ENCODE results near the gene PLXDC1.
A peak's percentile ranks its signal among the peaks of the same experiment; 100 is the strongest.
"Not testable (repeated sequence)": the region's sequence is repeated elsewhere in the genome, so short reads cannot be mapped to it uniquely, and the experiment has no call there.

Gene PLXDC1

GRCh38 chr17:39173080-39173479, 21.6 kb upstream of the PLXDC1 start:
- DNase-seq (ENCODE audit: insufficient read length, low spot score) (no peak), FAIRE-seq (no peak)
- no peak for TF ChIP-seq PAX5 (IDR thresholded peaks at IDR 0.05; ENCODE audit: insufficient read depth, low read length, severe bottlenecking)
- TF ChIP-seq SPI1 (IDR thresholded peaks at IDR 0.05; ENCODE audit: low read depth, low read length): no peak
- TF ChIP-seq POLR2A (IDR thresholded peaks at IDR 0.05; ENCODE audit: low read depth, low read length): no peak
- TF ChIP-seq POU2F2 (IDR thresholded peaks at IDR 0.05; ENCODE audit: low read depth, low read length): no peak
- no peak for TF ChIP-seq TAF1 (IDR thresholded peaks at IDR 0.05; ENCODE audit: low read depth, low read length)
- no peak for TF ChIP-seq POLR2AphosphoS5 (IDR thresholded peaks at IDR 0.05; ENCODE audit: low read depth, low read length)

DNA sequence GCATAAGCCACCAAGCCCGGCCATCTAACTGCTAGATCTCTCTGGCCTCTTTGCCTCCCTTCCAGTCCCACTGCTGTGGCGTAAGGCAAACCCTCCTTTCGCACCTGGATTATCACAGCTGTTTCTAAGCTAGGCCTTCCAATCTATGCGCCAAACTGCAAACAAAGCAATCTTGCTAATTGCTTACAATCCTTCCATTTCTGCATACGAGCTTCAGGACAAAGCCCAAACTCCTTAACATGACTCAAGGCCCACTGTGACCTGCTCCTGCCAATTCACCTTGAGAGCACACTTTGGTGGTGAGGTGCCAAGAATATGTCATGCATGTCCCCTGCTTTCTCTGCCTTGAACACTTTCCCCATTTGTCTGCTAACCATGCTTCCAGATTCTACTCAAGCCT, 20.5 kb upstream of the PLXDC1 start:
- no peak for TF ChIP-seq POLR2AphosphoS5 (IDR thresholded peaks at IDR 0.05; ENCODE audit: low read depth, low read length)
- TF ChIP-seq POU2F2 (IDR thresholded peaks at IDR 0.05; ENCODE audit: low read depth, low read length): no peak
- no peak for TF ChIP-seq PAX5 (IDR thresholded peaks at IDR 0.05; ENCODE audit: insufficient read depth, low read length, severe bottlenecking)
- no peak for TF ChIP-seq SPI1 (IDR thresholded peaks at IDR 0.05; ENCODE audit: low read depth, low read length)
- TF ChIP-seq TAF1 (IDR thresholded peaks at IDR 0.05; ENCODE audit: low read depth, low read length): no peak
- no peak for TF ChIP-seq POLR2A (IDR thresholded peaks at IDR 0.05; ENCODE audit: low read depth, low read length)
- FAIRE-seq (peak; percentile 33), DNase-seq (ENCODE audit: insufficient read length, low spot score) (no peak)

- DNase-seq (ENCODE audit: insufficient read length, low spot score) (no peak), FAIRE-seq (no peak)
These were observed 19.1 kb upstream of the PLXDC1 start for GRCh38 chr17:39170558-39170957.

DNA sequence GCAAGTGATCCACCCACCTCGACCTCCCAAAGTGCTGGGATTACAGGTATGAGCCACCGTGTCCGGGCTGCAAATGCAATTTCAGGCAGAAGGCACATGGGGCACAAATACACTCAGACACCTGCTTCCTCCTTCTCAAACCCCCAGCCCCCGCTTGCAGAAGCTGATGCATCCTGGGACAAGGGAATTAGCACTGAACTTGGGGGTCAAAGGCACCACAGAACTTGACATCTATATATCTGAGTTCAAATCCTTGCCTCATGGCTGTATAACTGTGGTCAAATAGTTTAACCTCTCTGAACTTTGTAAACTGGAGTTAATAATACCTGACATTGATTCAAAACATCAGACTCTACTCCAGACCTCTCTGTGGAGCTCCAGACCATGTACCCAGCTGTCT, 18.7 kb upstream of the PLXDC1 start:
- TF ChIP-seq TAF1 (IDR thresholded peaks at IDR 0.05; ENCODE audit: low read depth, low read length) (no peak), SPI1 (IDR thresholded peaks at IDR 0.05; ENCODE audit: low read depth, low read length) (no peak), POLR2AphosphoS5 (IDR thresholded peaks at IDR 0.05; ENCODE audit: low read depth, low read length) (no peak), POU2F2 (IDR thresholded peaks at IDR 0.05; ENCODE audit: low read depth, low read length) (no peak), POLR2A (IDR thresholded peaks at IDR 0.05; ENCODE audit: low read depth, low read length) (no peak), PAX5 (IDR thresholded peaks at IDR 0.05; ENCODE audit: insufficient read depth, low read length, severe bottlenecking) (no peak)
- FAIRE-seq: no peak
- no peak for DNase-seq (ENCODE audit: insufficient read length, low spot score)

More at GRCh38 chr17:39170558-39170957, 19.1 kb upstream of the PLXDC1 start:
- TF ChIP-seq POLR2A (IDR thresholded peaks at IDR 0.05; ENCODE audit: low read depth, low read length) (no peak), TAF1 (IDR thresholded peaks at IDR 0.05; ENCODE audit: low read depth, low read length) (no peak), POLR2AphosphoS5 (IDR thresholded peaks at IDR 0.05; ENCODE audit: low read depth, low read length) (no peak), SPI1 (IDR thresholded peaks at IDR 0.05; ENCODE audit: low read depth, low read length) (no peak), PAX5 (IDR thresholded peaks at IDR 0.05; ENCODE audit: insufficient read depth, low read length, severe bottlenecking) (no peak), POU2F2 (IDR thresholded peaks at IDR 0.05; ENCODE audit: low read depth, low read length) (no peak)

- TF ChIP-seq POLR2AphosphoS5 (IDR thresholded peaks at IDR 0.05; ENCODE audit: low read depth, low read length): no peak
- TF ChIP-seq POU2F2 (IDR thresholded peaks at IDR 0.05; ENCODE audit: low read depth, low read length): no peak
- TF ChIP-seq SPI1 (IDR thresholded peaks at IDR 0.05; ENCODE audit: low read depth, low read length): no peak
- TF ChIP-seq PAX5 (IDR thresholded peaks at IDR 0.05; ENCODE audit: insufficient read depth, low read length, severe bottlenecking): no peak
- TF ChIP-seq POLR2A (IDR thresholded peaks at IDR 0.05; ENCODE audit: low read depth, low read length): no peak
- no peak for FAIRE-seq
- DNase-seq (ENCODE audit: insufficient read length, low spot score): no peak
These were observed 18.1 kb upstream of the PLXDC1 start for GRCh38 chr17:39169518-39169917.

GRCh38 chr17:39169101-39169500, 17.7 kb upstream of the PLXDC1 start:
- DNase-seq (ENCODE audit: insufficient read length, low spot score) (no peak), FAIRE-seq (no peak)
- TF ChIP-seq POU2F2 (IDR thresholded peaks at IDR 0.05; ENCODE audit: low read depth, low read length): no peak
- no peak for TF ChIP-seq TAF1 (IDR thresholded peaks at IDR 0.05; ENCODE audit: low read depth, low read length)
- no peak for TF ChIP-seq SPI1 (IDR thresholded peaks at IDR 0.05; ENCODE audit: low read depth, low read length)
- TF ChIP-seq POLR2AphosphoS5 (IDR thresholded peaks at IDR 0.05; ENCODE audit: low read depth, low read length): no peak
- no peak for TF ChIP-seq POLR2A (IDR thresholded peaks at IDR 0.05; ENCODE audit: low read depth, low read length)
- TF ChIP-seq PAX5 (IDR thresholded peaks at IDR 0.05; ENCODE audit: insufficient read depth, low read length, severe bottlenecking): no peak

DNA sequence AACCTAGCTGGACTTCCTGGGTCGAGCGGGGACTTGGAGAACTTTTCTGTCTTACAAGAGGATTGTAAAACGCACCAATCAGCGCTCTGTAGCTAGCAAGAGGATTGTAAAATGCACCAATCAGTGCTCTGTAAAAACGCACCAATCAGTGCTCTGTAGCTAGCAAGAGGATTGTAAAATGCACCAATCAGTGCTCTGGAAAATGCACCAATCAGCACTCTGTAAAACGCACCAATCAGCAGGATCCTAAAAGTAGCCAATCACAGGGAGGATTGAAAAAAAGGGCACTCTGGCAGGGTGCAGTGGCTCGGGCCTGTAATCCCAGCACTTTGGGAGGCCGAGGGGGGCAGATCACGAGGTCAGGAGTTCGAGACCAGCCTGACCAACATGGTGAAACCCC, 17.1 kb upstream of the PLXDC1 start:
- not testable (repeated sequence) for FAIRE-seq; DNase-seq (ENCODE audit: insufficient read length, low spot score)

GRCh38 chr17:39167476-39167875, 16.0 kb upstream of the PLXDC1 start:
- DNase-seq (ENCODE audit: insufficient read length, low spot score) (no peak), FAIRE-seq (peak; percentile 66)
- TF ChIP-seq POLR2A (IDR thresholded peaks at IDR 0.05; ENCODE audit: low read depth, low read length) (no peak), SPI1 (IDR thresholded peaks at IDR 0.05; ENCODE audit: low read depth, low read length) (peak; percentile 16; the same call in 1 of the 2 replicates), POLR2AphosphoS5 (IDR thresholded peaks at IDR 0.05; ENCODE audit: low read depth, low read length) (no peak), POU2F2 (IDR thresholded peaks at IDR 0.05; ENCODE audit: low read depth, low read length) (no peak)

DNA sequence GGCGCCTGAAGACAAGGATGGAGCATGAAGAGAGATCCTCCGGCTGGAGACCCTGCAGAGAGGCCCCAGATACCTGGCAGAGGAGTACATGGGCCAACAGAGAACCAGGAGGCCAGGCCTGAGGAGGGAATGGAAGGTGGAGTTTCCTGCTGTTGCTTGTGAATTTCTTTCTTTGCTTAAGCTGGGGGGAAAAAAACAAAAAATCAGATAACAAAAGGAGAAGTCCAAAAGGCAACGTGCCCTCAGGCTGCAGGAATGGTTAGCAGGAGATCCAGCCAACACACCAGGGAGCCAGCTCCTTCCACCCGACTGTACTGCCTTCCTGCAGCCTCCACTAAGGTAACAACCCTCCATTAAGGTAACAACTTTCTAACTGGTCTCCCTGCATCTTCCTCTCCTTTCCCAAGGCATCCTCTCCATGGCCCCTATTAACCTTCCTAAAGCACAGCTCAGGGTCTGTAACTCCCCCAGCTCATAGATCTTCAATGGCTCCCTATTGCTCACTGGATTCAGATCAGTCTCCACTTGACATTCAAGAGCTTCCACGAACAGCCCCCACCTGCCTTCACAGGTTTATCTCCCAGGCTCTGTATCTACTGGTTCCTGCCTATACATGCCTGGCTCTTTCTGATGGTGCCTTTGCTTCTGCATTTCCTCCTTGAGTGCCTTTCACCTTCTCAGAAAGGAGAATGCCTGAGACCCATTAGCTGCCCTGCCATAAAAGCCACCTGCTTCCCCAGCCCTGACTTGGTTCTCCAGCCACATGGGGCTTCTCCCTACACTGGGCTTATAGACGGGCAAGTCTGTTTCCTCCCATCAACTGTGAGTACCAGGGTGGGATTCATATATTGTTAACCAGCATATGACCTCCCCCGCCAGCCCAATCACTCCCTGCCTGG, 15.2 kb upstream of the PLXDC1 start:
- FAIRE-seq (peak; percentile 13), DNase-seq (ENCODE audit: insufficient read length, low spot score) (no peak)
- TF ChIP-seq POU2F2 (IDR thresholded peaks at IDR 0.05; ENCODE audit: low read depth, low read length) (no peak), POLR2A (IDR thresholded peaks at IDR 0.05; ENCODE audit: low read depth, low read length) (no peak), TAF1 (IDR thresholded peaks at IDR 0.05; ENCODE audit: low read depth, low read length) (no peak), PAX5 (IDR thresholded peaks at IDR 0.05; ENCODE audit: insufficient read depth, low read length, severe bottlenecking) (no peak), SPI1 (IDR thresholded peaks at IDR 0.05; ENCODE audit: low read depth, low read length) (no peak)

DNA sequence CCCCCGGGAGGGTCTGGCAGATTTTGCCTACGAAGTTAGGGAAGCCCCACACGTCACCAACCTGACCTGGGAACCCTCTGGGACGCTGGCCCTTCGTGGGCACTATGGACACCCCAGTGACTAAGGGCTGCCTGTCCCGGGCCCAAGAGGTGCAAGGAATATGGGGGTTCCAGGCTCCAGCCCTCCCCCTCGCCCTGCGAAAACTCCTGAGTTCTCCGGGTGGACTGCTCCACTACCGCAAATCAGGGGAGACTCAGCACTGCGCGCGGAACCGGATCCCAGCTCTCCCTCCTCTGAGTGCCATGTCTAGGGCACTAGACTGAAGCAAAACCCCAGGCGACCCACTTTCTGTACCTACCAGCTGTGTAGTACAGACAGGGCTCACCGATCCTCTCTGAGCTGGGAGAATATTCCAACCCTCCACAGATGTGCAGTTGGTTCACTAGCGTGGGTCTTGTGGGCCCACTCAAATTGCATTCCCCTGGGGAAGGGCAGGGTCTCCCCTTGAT, 14.5 kb upstream of the PLXDC1 start, which contains the start of gene ARL5C:
Gene ARL5C, minus strand, starts transcription at position 321 of the 509 bp plus-strand sequence. CDS start 401 bp downstream, outside the sequence.
- TF ChIP-seq TAF1 (IDR thresholded peaks at IDR 0.05; ENCODE audit: low read depth, low read length) (no peak), POLR2AphosphoS5 (IDR thresholded peaks at IDR 0.05; ENCODE audit: low read depth, low read length) (no peak), POLR2A (IDR thresholded peaks at IDR 0.05; ENCODE audit: low read depth, low read length) (no peak), POU2F2 (IDR thresholded peaks at IDR 0.05; ENCODE audit: low read depth, low read length) (no peak), PAX5 (IDR thresholded peaks at IDR 0.05; ENCODE audit: insufficient read depth, low read length, severe bottlenecking) (no peak), SPI1 (IDR thresholded peaks at IDR 0.05; ENCODE audit: low read depth, low read length) (no peak)
- FAIRE-seq: no peak
- DNase-seq (ENCODE audit: insufficient read length, low spot score): no peak

All from GM12891 (cell line).